GM21367 (cell line): ENCODE data around the gene ANKRD55.
"Not testable (repeated sequence)": the region's sequence is repeated elsewhere in the genome, so short reads cannot be mapped to it uniquely, and the experiment has no call there.

Experiments
- ATAC-seq: cut with Tn5 transposase; IDR thresholded peaks from one replicate; pipeline ENCODE4 v1.9.1; 2021; ENCODE audit not compliant: unreplicated experiment

Gene ANKRD55

DNA sequence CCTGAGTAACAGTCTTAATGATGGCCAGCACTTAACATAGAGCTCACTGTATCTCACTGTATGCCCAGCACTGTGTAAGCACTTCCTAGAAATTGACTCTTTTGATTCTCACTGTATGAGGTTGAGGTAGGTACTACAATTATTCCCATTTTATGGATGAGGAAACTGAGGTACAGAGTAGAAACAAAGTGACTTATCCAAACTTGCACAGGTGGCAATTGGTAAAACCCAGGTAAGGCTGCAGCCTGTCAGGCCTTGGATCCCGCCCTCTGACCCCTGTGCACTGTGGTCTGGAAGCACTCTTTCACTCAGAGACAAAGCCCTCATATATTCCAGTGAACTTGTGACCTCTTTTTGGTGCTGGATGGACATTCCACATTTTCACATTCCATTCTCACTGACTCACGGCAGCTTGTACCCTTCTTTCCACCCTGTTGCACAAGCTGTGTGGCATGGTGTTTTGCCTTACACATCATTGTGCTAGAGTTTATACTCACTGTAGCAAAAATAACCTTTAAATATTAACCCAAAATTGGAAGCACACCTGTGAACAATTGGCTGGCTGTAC lies 21.7 kb downstream of the ANKRD55 start:
- ATAC-seq = no peak

GRCh38 chr5:56208681-56209080 lies 24.4 kb downstream of the ANKRD55 start:
- no peak for ATAC-seq

DNA sequence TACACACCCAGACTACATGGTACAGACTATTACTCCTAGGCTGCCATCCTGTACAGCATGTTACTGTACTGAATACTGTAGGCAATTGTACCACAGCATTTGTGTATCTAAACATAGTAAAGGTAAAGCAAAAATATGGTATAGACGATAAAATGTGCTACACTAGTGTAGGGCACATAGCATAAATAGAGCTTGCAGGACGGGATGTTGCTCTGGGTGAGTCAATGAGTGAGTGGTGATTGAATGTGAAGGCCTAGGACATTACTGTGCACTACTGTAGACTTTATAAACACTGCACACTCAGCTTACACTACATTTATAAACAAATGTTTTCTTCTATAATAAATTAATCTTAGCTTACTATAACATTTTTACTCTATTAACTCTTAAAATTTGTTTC lies 25.6 kb downstream of the ANKRD55 start:
- no peak for ATAC-seq

DNA sequence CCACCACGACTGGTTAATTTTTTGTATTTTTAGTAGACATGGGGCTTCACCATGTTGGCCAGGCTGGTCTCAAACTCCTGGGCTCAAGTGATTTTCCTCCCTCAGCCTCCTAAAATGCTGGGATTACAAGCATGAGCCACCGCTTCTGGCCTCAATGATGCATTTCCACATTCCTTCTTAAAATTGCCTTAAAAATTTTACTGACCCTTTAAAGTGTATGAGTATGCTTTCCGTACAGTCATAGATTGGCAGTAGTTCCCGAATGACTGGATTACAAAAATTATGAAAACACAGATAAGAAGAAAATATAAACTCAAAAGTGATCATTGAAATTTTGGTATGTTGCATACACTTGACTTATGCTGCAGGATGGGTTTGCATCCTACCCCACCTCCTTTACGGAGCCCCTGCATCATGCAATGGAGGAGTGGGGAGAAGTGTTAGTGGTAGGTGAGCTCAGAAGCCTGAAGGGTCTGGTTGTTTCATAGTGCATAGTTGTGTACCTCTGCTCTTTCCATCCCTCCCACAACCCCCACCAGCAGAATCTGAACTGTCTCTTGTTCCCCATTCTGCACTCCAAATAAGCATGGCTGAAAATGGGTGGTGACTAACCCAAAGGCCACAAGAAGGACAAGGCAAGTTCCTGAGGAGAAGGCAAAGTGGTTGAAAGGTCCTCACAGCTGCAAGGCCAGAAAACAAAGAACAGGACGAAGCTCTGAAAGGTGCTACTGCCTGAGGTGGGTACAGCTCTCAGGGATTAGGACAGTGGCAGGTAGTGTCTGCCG lies 26.8 kb downstream of the ANKRD55 start:
- ATAC-seq = no peak

DNA sequence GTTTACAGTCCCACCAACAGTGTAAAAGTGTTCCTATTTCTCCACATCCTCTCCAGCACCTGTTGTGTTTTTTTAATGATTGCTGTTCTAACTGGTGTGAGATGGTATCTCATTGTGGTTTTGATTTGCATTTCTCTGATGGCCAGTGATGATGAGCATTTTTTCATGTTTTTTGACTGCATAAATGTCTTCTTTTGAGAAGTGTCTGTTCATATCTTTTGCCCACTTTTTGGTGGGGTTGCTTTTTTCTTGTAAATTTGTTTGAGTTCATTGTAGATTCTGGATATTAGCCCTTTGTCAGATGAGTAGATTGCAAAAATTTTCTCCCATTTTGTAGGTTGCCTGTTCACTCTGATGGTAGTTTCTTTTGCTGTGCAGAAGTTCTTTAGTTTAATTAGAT lies 29.2 kb downstream of the ANKRD55 start:
- not testable (repeated sequence) for ATAC-seq

DNA sequence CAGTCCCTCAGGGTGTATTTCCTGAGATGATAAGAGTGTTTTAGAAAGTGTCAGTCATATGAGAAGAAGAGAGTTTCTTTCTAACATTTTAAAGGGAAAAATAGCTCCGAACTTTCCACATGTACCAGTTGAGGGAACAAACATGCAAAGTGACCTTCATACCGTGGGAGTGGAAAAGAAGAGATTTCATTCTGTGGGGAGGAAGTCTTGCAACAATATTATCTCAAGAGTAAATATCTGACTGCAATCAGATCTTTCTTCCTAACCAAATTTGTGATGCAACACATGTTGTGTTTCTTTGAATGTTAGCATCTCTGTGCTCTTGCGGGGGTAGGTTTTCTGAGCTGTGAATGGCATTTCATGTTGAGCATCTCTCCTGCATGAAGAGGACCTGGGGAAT lies 30.6 kb downstream of the ANKRD55 start:
- no peak for ATAC-seq

- not testable (repeated sequence) for ATAC-seq
Observed at GRCh38 chr5:56201762-56202261, 31.3 kb downstream of the ANKRD55 start.

GRCh38 chr5:56200971-56201666 lies 32.0 kb downstream of the ANKRD55 start:
- ATAC-seq = peak; percentile 94

DNA sequence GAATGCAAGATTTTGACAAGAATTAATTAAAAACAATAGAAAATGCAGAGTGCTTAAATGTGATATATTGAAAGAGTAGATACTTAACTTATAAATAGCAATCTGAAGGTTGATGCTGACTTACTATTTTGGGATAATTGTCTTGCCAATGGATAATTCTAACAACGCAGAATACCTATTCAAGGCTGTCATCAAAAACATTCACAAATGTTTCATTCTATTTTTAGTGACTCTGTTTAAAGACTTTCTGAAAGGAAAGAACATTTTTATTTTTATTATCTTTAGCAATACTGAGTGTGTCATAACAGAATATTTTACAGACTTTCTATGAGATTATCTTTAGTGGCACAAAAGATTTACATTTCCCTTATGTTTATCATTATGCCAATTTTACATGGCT lies 38.1 kb downstream of the ANKRD55 start:
- ATAC-seq = no peak

DNA sequence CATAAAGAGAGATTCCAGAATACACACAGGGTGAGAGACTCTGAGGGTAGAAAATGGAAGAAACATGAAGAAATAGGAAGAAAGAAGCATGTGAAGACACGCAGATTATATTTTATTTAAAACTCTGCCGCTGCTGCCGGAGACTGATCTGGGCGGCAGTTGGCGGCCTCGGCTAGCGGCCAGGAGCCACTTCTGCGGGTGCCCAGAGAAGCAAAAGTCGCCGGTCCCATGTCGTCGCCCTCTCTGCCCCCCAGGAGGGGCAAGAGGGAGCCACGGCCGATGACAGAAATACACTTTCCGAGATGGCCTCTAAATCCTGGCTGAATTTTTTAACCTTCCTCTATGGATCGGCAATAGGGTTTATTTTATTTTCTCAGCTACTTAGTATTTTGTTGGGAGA lies 40.9 kb downstream of the ANKRD55 start:
- no peak for ATAC-seq

GRCh38 chr5:56191656-56192055 lies 41.5 kb downstream of the ANKRD55 start:
- ATAC-seq = no peak

DNA sequence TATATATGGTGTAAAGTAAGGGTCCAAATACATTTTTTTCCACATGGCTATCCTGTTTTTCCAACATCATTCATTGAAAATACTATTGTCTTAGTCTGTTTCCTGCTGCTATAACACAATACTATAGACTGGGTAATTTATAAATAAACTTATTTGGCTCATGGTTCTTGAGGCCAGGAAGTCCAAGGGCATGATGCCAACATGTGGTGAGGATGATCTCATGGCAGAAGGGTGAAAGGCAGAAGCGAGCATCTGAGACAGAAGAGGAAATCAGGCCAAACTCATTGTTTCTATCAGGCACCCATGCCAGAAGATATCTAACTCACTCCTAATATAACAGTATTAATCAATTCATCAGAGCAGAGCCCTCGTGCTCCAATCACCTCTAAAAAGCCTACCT lies 42.6 kb downstream of the ANKRD55 start:
- ATAC-seq = no peak

DNA sequence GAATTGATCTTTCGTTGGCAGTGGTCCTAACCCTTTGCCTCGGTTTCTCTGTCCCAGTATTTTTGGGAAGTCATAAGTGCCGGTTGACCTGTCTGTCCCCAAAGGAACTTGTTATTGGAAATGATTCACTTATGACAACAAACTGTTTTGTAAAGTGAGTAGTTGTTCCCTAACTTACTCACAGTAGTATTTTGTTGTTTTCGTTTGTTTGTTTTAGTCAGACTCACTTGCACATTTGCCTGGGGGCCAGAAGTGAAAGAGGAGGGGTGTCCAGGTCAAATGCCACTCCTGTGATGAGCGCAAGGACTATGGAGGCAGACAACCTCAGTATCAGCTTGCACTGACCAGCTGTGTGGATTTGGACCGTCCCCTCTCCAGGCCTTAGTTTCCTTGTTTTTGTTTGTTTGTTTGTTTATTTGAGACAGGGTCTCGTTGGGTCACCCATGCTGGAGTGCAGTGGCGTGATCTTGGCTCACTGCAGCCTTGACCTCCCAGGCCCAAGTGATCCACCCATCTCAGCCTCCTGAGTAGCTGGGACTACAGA lies 47.3 kb downstream of the ANKRD55 start:
- ATAC-seq = no peak

DNA sequence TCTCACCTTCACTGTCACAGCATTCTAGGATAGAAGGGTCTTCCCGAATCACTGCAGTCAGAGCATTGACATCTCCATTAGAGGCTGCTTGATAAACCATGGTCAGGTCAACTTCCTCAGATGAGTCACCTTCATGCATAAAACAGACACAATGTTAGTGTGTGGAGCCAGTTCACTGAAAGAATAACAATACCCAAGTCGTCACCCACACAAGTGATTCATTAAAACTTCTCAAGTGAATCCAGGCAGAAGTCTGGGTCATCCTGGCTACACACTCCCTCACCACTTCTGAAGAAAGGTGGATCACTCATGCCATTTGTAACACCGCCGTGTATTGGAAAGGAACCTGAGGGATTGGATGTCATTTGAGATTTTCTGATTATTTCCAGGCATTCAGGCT lies 49.6 kb downstream of the ANKRD55 start:
- no peak for ATAC-seq

DNA sequence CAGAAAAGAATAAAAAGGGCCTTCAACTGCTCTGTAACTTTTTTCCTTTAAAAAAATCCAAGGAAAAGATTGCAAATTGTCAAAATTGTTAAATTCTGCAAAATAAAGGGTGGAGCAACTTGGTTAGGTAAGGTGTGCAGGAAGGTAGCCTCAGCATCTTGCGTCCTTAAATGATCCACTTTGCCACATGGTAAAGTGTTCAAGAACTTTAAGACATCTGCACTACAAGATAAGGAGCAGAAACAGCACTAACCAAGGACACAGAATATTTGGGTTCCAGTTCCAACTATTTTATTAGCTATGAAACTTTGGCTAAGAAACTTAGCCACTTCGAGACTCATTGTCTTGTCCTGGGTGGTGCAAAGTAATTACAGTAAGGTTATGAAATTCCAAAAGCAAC lies 53.7 kb downstream of the ANKRD55 start:
- no peak for ATAC-seq

GRCh38 chr5:56178823-56179222 lies 54.3 kb downstream of the ANKRD55 start:
- ATAC-seq = no peak

- ATAC-seq = no peak
Observed at GRCh38 chr5:56176871-56177533, 56.1 kb downstream of the ANKRD55 start.

GRCh38 chr5:56176155-56176798 lies 56.9 kb downstream of the ANKRD55 start:
- no peak for ATAC-seq

DNA sequence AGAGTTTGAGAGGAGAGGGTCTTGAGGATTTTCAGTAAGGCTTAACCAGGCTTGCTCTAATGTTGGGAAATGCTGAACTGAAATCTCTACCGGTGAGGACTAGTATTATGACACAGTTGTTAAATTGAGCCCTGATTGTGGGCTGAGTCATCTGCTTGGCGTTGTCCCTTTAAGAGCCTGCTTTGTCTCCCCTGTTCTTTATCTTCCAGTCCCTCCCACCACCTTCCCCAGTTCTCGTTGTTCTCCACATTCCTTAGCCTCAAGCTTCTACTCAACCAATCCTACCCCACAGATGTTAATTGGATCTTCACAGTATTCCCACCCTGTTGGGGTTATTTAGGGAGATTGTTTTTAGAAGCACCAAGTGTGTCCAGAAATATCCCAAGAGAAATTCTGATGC lies 57.6 kb downstream of the ANKRD55 start:
- ATAC-seq = no peak

DNA sequence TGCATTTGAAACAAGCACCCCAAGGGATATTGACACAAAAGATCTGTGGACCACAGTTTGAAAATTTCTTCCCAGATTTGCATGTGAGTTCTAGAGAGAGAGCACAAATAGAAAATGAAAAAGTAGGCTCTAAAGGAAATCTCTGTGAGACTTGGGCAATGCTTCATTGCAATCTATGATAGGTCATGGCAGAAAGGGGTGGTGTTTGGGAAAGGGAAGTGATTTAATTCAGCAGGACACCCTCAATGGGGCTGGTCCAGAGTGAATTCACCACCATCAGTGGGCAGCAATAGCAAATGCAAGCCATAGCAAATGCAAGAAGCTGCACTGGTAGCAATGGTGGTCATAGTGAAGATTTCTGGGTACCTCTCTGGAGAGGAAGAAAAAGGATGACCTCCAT lies 58.1 kb downstream of the ANKRD55 start:
- no peak for ATAC-seq

DNA sequence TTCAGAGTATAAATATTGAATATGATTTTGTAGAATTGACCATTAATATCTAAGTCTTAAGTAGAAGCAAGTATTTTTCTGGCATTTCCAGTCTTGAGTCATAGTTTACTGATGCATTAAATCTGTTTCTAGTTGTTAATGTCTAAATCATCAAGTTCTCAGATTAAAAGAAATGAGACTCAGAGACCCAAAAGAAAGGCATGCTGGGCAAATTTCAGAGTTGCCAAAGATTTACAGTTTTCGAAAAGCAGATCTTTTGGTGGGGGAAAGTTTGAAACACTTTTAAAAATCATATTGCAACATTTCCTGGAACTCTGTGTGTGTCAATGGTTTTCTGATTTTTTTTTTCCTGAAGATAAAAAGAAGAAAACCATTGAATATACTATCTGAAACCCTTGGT lies 60.9 kb downstream of the ANKRD55 start:
- ATAC-seq = no peak
